RWPE2 (cell line): ENCODE results near the gene SLCO1B3.

ENCODE experiments used
- ATAC-seq: fragments of 200-7000 bp; cut with Tn5 transposase; 3 replicates; pipeline ENCODE4 v1.9.1; 2021; ENCODE audit warnings: low read depth
- DNase-seq: peaks from one replicate; pipeline ENCODE4 v3.0.0-alpha.2; 2020; ENCODE audit warnings: low spot score
- H3K27ac ChIP-seq: fragments of 450-650 bp; 2 replicates; pipeline ENCODE4 v1.5.1; 2017; ENCODE audit warnings: mild to moderate bottlenecking; ENCODE audit not compliant: poor library complexity, severe bottlenecking
- H3K27me3 ChIP-seq: fragments of 250-450 bp; sonication (Bioruptor Pico); 2 replicates; pipeline ENCODE4 v1.5.1; 2021; ENCODE audit warnings: mild to moderate bottlenecking, moderate library complexity; ENCODE audit not compliant: insufficient read depth, poor library complexity, severe bottlenecking
- H3K36me3 ChIP-seq: fragments of 250-450 bp; sonication (Bioruptor Pico); 2 replicates; pipeline ENCODE4 v1.5.1; 2020; ENCODE audit warnings: low read depth, mild to moderate bottlenecking, moderate library complexity
- H3K4me1 ChIP-seq: fragments of 250-450 bp; sonication (Bioruptor Pico); 2 replicates; pipeline ENCODE4 v1.5.1; 2021; ENCODE audit warnings: mild to moderate bottlenecking, moderate library complexity; ENCODE audit not compliant: insufficient read depth, poor library complexity, severe bottlenecking
- H3K4me3 ChIP-seq: fragments of 250-450 bp; sonication (Bioruptor Pico); 2 replicates; pipeline ENCODE4 v1.5.1; 2021; ENCODE audit warnings: mild to moderate bottlenecking, moderate library complexity; ENCODE audit not compliant: severe bottlenecking
- H3K9me3 ChIP-seq: fragments of 250-450 bp; sonication (Bioruptor Pico); 2 replicates; pipeline ENCODE4 v1.5.1; 2021; ENCODE audit warnings: mild to moderate bottlenecking, moderate library complexity; ENCODE audit not compliant: severe bottlenecking
- TF ChIP-seq, protein P1 (sequence below): fragments of 450-650 bp; IDR thresholded peaks from one replicate; pipeline ENCODE4 v1.5.1; 2017; ENCODE audit warnings: mild to moderate bottlenecking, moderate library complexity; ENCODE audit not compliant: poor library complexity, severe bottlenecking

Gene SLCO1B3

GRCh38 chr12:20868277-20868676 is 57.8 kb downstream of the SLCO1B3 start:
- ATAC-seq, result no peak
- no peaks in the 10 kb centered on the region for H3K4me1 ChIP-seq

DNA sequence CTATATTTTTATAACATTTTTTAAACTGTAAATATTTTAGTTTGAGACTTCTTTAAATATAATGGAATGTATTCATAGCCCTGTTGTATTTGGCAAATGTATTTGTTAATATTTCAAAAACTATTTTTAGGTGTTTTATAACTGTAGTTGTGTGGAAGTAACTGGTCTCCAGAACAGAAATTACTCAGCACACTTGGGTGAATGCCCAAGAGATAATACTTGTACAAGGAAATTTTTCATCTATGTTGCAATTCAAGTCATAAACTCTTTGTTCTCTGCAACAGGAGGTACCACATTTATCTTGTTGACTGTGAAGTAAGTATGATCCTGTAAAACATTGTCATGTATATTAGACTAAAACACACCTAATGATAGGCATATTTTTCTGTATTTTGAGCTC is 72.8 kb downstream of the SLCO1B3 start:
- Histone ChIP-seq H3K4me3 (no peak overlapping the region), H3K4me1 (no peaks in the 10 kb centered on the region), H3K36me3 (no peaks in the 10 kb centered on the region), H3K9me3 (no peaks in the 10 kb centered on the region), H3K27ac (no peak overlapping the region), H3K27me3 (no peaks in the 10 kb centered on the region)
- DNase-seq (no peak), ATAC-seq (peak; percentile 41; the same call in 1 of the 3 replicates)
- TF ChIP-seq, protein P1, sequence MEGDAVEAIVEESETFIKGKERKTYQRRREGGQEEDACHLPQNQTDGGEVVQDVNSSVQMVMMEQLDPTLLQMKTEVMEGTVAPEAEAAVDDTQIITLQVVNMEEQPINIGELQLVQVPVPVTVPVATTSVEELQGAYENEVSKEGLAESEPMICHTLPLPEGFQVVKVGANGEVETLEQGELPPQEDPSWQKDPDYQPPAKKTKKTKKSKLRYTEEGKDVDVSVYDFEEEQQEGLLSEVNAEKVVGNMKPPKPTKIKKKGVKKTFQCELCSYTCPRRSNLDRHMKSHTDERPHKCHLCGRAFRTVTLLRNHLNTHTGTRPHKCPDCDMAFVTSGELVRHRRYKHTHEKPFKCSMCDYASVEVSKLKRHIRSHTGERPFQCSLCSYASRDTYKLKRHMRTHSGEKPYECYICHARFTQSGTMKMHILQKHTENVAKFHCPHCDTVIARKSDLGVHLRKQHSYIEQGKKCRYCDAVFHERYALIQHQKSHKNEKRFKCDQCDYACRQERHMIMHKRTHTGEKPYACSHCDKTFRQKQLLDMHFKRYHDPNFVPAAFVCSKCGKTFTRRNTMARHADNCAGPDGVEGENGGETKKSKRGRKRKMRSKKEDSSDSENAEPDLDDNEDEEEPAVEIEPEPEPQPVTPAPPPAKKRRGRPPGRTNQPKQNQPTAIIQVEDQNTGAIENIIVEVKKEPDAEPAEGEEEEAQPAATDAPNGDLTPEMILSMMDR, result no peak

More at GRCh38 chr12:20868277-20868676, 57.8 kb downstream of the SLCO1B3 start:
- Histone ChIP-seq H3K4me3 (no peak overlapping the region), H3K27me3 (no peaks in the 10 kb centered on the region), H3K27ac (no peak overlapping the region), H3K9me3 (no peaks in the 10 kb centered on the region), H3K36me3 (no peaks in the 10 kb centered on the region)
- DNase-seq, result no peak
- TF ChIP-seq, protein P1, result no peak

- DNase-seq, result no peak
- H3K4me1 ChIP-seq, result no peaks in the 10 kb centered on the region
- H3K9me3 ChIP-seq, result no peaks in the 10 kb centered on the region
- H3K27ac ChIP-seq, result no peak overlapping the region
- ATAC-seq, result no peak
- no peaks in the 10 kb centered on the region for H3K36me3 ChIP-seq
- H3K27me3 ChIP-seq, result no peaks in the 10 kb centered on the region
- no peak overlapping the region for H3K4me3 ChIP-seq
- TF ChIP-seq, protein P1, result no peak
Observed at GRCh38 chr12:20885116-20885515, 74.6 kb downstream of the SLCO1B3 start.

DNA sequence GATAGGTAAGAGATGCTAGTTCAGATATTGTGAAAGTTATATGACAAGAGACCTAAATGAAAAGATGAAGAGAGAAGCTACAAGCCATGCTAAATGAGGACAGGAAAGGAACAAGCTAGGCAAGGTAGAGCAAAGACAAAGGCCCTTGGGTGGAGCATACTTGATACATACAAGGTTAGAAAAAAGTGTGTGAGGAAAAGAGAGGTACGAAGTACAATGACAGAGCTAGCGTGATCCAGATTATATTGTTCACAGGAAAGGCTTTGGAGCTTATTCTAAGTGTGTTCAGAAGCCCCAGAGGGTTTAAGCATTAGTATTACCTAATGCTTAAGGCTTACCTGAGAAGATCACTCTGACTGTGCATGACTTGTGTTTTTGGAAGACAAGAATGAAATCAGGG is 75.0 kb downstream of the SLCO1B3 start:
- H3K27ac ChIP-seq, result no peak overlapping the region
- ATAC-seq, result no peak
- TF ChIP-seq, protein P1, result no peak
- no peak for DNase-seq
- H3K36me3 ChIP-seq, result no peaks in the 10 kb centered on the region
- no peaks in the 10 kb centered on the region for H3K4me1 ChIP-seq
- no peaks in the 10 kb centered on the region for H3K27me3 ChIP-seq
- H3K9me3 ChIP-seq, result no peaks in the 10 kb centered on the region
- no peak overlapping the region for H3K4me3 ChIP-seq

DNA sequence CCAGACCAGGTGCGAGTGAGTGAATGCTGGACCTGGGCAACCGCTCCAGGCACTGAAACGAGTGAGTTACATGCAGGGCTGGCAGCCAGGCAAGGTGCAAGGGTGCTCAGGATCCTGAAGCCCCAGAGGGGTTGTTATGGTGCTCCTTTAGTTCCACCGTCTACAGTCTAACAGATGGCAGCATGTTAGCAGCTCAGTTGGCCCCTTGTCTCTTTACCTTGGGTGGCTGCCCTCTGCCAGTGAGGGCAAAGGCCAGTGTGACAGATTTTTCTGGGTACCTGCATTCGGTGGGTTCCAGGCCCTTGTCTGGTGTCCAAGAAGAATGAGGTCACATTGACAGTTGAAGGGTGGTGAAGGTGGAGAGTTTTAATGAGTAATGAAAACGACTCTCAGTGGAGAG is 106.8 kb downstream of the SLCO1B3 start:
- ATAC-seq (no peak), DNase-seq (no peak)
- Histone ChIP-seq H3K36me3 (no peaks in the 10 kb centered on the region), H3K27me3 (no peaks in the 10 kb centered on the region), H3K4me1 (no peaks in the 10 kb centered on the region), H3K9me3 (no peaks in the 10 kb centered on the region), H3K4me3 (no peak overlapping the region), H3K27ac (no peak overlapping the region)
- TF ChIP-seq, protein P1, result no peak
